ENCODE results near the gene BMP7. TPM values are rescaled to one million over a fixed set of nuclear protein-coding genes. Genes with fewer than 3 reads are reported as not detected.
A peak's percentile ranks its signal among the peaks of the same experiment; 100 is the strongest.
"Not testable (repeated sequence)": the region's sequence is repeated elsewhere in the genome, so short reads cannot be mapped to it uniquely, and the experiment has no call there.

Gene BMP7
- total RNA-seq, 3 donors from 2014 or later = 1.7 to 2.8 (median 2.0) TPM

DNA sequence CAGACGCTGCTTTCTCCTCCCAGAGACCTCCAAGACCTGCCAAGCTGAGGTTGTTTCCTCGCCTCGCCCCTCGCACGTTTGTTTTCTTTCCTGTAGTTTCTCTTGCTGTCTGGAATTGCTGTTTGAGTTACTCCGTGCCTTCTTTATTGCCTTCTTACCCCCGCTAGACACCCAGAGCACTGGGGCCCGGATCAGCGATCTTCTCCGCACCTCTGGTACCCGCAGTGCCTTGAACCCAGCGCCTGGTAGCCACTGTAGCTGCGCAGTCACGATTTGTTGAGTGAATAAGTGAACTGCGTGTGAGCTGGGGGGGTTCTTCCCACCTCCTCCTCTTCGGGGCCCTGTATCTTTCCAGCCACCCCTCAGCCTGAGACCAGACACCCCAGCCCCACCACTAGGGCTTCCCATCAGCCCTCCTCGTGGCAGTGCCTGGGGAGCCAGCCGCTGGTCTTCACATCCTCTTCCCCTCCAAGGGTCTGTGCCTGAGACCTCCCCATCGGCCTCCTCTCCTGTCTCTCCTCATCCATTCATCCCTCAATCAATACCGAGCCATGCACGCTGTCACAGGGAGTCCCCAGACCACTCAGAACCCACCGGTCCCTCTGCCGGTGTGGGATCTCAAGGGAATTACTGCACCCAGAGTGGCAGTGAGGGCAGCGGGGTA is 849 bp upstream of the BMP7 start:
- no peak for ATAC-seq

DNA sequence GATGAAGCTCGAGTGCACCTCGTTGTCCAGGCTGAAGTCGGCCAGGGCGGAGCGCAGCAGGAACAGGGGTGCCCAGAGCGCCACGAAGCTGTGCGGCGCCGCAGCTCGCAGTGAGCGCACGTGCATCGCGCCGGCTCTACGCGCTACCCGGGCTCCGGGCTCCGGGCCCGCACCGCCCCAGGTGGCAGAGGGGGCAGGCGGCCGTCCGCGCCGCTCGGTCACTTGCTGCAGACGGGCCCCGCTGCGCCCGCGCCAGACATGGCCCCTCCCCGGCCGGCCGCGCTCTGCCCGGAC is 497 bp downstream of the BMP7 start:
- peak; percentile 33 for ATAC-seq
- Histone ChIP-seq H3K9me3 (no peaks in the 10 kb centered on the region), H3K4me3 (no peak overlapping the region), H3K36me3 (ENCODE audit: low read depth) (no peaks in the 10 kb centered on the region), H3K4me1 (ENCODE audit: low read depth) (peaks cover 3% of the 10 kb centered on the region)
- intact Hi-C loops (cut with DNase I, micrococcal nuclease) = no loop called here
- TF ChIP-seq, protein P1, sequence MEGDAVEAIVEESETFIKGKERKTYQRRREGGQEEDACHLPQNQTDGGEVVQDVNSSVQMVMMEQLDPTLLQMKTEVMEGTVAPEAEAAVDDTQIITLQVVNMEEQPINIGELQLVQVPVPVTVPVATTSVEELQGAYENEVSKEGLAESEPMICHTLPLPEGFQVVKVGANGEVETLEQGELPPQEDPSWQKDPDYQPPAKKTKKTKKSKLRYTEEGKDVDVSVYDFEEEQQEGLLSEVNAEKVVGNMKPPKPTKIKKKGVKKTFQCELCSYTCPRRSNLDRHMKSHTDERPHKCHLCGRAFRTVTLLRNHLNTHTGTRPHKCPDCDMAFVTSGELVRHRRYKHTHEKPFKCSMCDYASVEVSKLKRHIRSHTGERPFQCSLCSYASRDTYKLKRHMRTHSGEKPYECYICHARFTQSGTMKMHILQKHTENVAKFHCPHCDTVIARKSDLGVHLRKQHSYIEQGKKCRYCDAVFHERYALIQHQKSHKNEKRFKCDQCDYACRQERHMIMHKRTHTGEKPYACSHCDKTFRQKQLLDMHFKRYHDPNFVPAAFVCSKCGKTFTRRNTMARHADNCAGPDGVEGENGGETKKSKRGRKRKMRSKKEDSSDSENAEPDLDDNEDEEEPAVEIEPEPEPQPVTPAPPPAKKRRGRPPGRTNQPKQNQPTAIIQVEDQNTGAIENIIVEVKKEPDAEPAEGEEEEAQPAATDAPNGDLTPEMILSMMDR (IDR thresholded peaks at IDR 0.05) = no peak
- no peak for DNase-seq

More for the DNA sequence above, 849 bp upstream of the BMP7 start:
- H3K4me3 ChIP-seq = no peak overlapping the region
- TF ChIP-seq, protein P1 (IDR thresholded peaks at IDR 0.05) = no peak
- DNase-seq = no peak
- H3K9me3 ChIP-seq = no peaks in the 10 kb centered on the region
- H3K36me3 ChIP-seq (ENCODE audit: low read depth) = no peaks in the 10 kb centered on the region
- intact Hi-C loops (cut with DNase I, micrococcal nuclease) = no loop called here
- H3K4me1 ChIP-seq (ENCODE audit: low read depth) = peaks cover 3% of the 10 kb centered on the region

DNA sequence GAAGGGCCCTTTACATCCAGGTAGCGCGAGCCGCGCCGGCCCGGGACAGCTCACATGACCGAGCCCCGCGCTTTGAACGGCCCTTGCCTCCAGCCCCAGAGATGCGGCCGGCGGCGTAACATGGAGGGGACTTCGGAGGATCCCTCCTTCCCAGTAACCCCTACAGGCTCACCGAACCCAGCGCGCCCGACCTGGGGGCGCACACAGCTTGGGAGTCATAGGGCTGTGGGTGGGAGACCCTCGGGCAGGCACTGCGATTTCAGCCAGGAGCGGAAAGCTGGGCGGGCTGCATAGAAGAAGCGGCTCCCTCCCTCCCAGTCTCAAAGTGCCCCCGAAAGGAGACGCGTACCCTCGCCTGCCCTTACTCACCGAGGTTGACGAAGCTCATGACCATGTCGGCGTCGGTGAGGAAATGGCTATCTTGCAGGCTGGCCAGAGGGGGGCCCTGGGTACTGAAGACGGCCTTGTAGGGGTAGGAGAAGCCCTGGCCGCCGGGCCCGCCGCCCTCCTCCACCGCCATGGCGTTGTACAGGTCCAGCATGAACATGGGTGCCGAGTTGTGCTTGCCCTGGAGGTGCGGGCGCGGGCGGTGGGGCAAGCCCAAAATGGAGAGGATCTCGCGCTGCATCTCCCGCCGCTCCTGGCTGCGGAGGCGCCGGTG is 975 bp downstream of the BMP7 start:
- intact Hi-C loops (cut with DNase I, micrococcal nuclease) = no loop called here
- TF ChIP-seq, protein P1 (IDR thresholded peaks at IDR 0.05) = no peak
- no peaks in the 10 kb centered on the region for H3K9me3 ChIP-seq
- H3K4me1 ChIP-seq (ENCODE audit: low read depth) = peaks cover 3% of the 10 kb centered on the region
- DNase-seq (no peak), ATAC-seq (peak; percentile 9)
- H3K4me3 ChIP-seq = no peak overlapping the region
- H3K36me3 ChIP-seq (ENCODE audit: low read depth) = no peaks in the 10 kb centered on the region

DNA sequence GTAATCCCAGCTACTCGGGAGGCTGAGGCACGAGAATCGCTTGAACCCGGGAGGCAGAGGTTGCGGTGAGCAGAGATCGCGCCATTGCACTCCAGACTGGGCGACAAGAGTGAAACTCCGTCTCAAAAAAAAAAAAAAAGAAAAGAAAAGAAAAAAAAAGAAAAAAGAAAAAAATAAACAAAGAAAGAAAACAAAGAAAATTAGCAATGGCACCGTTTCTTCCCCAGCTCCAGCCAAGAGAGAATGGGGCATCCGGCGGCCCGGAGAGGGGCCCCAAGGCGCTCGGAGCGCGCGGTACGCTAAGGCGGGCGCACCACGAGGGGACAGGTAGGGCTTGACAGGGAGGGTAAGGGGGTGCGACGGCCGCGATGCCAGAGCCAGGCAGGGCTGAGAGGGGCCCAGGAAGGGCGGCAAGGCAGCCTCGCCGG is 1.5 kb downstream of the BMP7 start:
- H3K36me3 ChIP-seq (ENCODE audit: low read depth); DNase-seq; H3K9me3 ChIP-seq; H3K4me1 ChIP-seq (ENCODE audit: low read depth); H3K4me3 ChIP-seq; intact Hi-C loops (cut with DNase I, micrococcal nuclease); ATAC-seq: not testable (repeated sequence)

DNA sequence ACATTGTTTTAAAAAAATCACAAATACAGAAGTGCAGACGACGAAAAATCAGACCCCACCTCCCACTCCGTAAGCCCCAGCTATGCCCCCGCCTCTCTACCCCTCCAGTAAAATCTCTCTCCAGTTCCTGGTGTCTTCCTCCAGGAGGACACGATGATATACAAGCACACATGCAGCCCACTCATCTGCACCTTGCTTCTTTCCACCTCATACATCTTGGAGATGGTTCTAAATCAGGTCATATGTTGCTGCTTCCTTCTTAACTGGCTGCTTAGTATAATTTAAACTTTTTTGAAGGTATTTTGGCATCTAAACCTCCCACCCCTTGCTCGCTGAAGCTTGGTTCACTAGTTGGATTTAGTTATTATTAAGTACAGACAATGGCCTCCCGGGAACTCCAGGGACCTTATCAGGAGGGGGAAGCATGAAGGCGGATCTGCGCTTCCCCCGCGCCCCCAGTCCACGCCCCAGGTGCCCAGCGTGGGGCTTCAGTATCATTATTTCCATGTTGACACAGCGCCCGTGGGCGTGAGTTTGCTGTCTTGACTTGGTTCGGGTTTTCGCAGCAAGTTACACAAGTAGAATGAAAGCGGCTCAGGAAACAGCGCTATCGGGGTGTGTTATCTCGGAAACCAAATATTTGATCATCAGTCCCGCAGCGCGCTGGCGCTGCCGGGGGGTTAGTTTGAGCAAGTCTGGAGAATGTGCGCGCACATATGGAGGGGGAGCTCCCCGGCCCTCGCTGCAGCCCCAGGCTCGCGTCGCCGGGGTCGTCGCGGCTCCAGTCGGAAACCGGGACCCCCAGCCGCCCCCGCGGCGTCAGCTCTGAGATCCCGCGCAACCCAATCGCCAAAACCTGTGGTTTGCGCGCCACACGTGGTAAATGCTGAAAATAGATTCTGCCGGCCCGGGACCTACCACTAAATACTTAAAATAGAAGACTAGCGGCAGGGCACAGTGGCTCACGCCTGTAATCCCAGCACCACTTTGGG is 2.3 kb downstream of the BMP7 start:
- H3K9me3 ChIP-seq = no peaks in the 10 kb centered on the region
- no peak overlapping the region for H3K4me3 ChIP-seq
- ATAC-seq (no peak), DNase-seq (no peak)
- H3K4me1 ChIP-seq (ENCODE audit: low read depth) = peaks cover 3% of the 10 kb centered on the region
- H3K36me3 ChIP-seq (ENCODE audit: low read depth) = no peaks in the 10 kb centered on the region
- intact Hi-C loops (cut with DNase I, micrococcal nuclease) = no loop called here
- TF ChIP-seq, protein P1 (IDR thresholded peaks at IDR 0.05) = no peak

All from mucosa of descending colon (tissue), 3 donors.